CD4-positive, alpha-beta T cell (primary cell): ENCODE results near the gene LIPG. TPM values are rescaled to one million over a fixed set of nuclear protein-coding genes. Genes with fewer than 3 reads are reported as not detected.

Experiments
- ATAC-seq: fragments of 200-7000 bp; cut with Tn5 transposase; one replicate; pipeline ENCODE4 v1.10.0; 2022; ENCODE audit warnings: mild to moderate bottlenecking; ENCODE audit not compliant: poor library complexity
- CTCF ChIA-PET: fragments of 350-600 bp; sonication (Branson Sonifier 250); formaldehyde crosslinking; loops from one replicate; lab custom pipeline; 2021; ENCODE audit warnings: antibody characterized with exemption, inconsistent platforms; lab: Charles Lee
- POLR2A ChIA-PET: fragments of 350-600 bp; sonication (Branson Sonifier 250); formaldehyde crosslinking; loops from one replicate; lab custom pipeline; 2021; ENCODE audit warnings: antibody characterized with exemption, inconsistent platforms; lab: Charles Lee
- DNase-seq, 14 experiments: peaks; one replicate each; pipeline ENCODE4 v3.0.0-alpha.2; 2013 to 2020; ENCODE audit warnings: mixed read lengths in 2 of 14
- H3K27ac ChIP-seq, 2 donors: one replicate each; pipeline versions ENCODE4 v1.5.1 to v1.7.0; 2013; ENCODE audit warnings: low read length in 2 of 2, low read depth in 1 of 2, mild to moderate bottlenecking in 1 of 2
- H3K27me3 ChIP-seq, 2 experiments: 1 replicate in 1 of 2; 2 replicates in 1 of 2; pipeline versions ENCODE4 v1.6.1 to v1.7.0; 2013; ENCODE audit warnings: low read length in 2 of 2, control low read depth in 1 of 2, mild to moderate bottlenecking in 1 of 2, moderate library complexity in 1 of 2; ENCODE audit not compliant: insufficient read depth in 2 of 2, control insufficient read depth in 1 of 2
- H3K36me3 ChIP-seq: one replicate; pipeline ENCODE4 v1.6.1; 2013; ENCODE audit warnings: low read length, control low read depth; ENCODE audit not compliant: insufficient read depth
- H3K4me1 ChIP-seq: one replicate; pipeline ENCODE4 v1.6.1; 2013; ENCODE audit warnings: low read length, control low read depth; ENCODE audit not compliant: insufficient read depth
- H3K4me3 ChIP-seq: one replicate; pipeline ENCODE4 v1.5.1; 2013; ENCODE audit warnings: mild to moderate bottlenecking, low read length, moderate library complexity
- H3K9me3 ChIP-seq, 2 experiments: 1 replicate in 1 of 2; 2 replicates in 1 of 2; pipeline versions ENCODE4 v1.6.1 to v1.7.0; 2013; ENCODE audit warnings: low read length in 2 of 2, mild to moderate bottlenecking in 2 of 2, control low read depth in 1 of 2, moderate library complexity in 1 of 2; ENCODE audit not compliant: control insufficient read depth in 1 of 2, insufficient read depth in 1 of 2
- H3K27ac Mint-ChIP-seq: one replicate; pipeline ENCODE4 v1.8.0; 2020; ENCODE audit warnings: mixed read lengths
- H3K27me3 Mint-ChIP-seq: one replicate; pipeline ENCODE4 v1.8.0; 2021; ENCODE audit warnings: mixed read lengths
- H3K36me3 Mint-ChIP-seq: one replicate; pipeline ENCODE4 v1.8.0; 2021; ENCODE audit warnings: low read depth, mixed read lengths
- H3K4me1 Mint-ChIP-seq: one replicate; pipeline ENCODE4 v1.8.0; 2021; ENCODE audit warnings: low read depth, mixed read lengths
- H3K4me3 Mint-ChIP-seq: one replicate; pipeline ENCODE4 v1.8.0; 2020; ENCODE audit warnings: mild to moderate bottlenecking, mixed read lengths
- H3K9me3 Mint-ChIP-seq: one replicate; pipeline ENCODE4 v1.8.0; 2020; ENCODE audit warnings: mixed read lengths
- intact Hi-C, 2 experiments: fragments of 100-400 bp; cut with DNase I in 1 of 2; cut with micrococcal nuclease in 1 of 2; formaldehyde crosslinking; loops; one replicate each; pipeline versions ENCODE4 v1.15.1 to v1.9.0; 2023 to 2025; cut with DNase I, micrococcal nuclease
- total RNA-seq, 174 experiments: library from RNA in 2 of 174; stranded (reverse) in 2 of 174; gene quantifications; one replicate each; pipeline ENCODE4 v1.2.3 and lab custom pipeline; 2021 to 2026
- TF ChIP-seq, protein P1 (sequence below): fragments of 200-600 bp; IDR thresholded peaks from one replicate; pipeline ENCODE4 v1.8.0; 2022; ENCODE audit warnings: antibody characterized with exemption, mild to moderate bottlenecking

Gene LIPG
- total RNA-seq, 2 experiments from 2014 or later, result not detected

DNA sequence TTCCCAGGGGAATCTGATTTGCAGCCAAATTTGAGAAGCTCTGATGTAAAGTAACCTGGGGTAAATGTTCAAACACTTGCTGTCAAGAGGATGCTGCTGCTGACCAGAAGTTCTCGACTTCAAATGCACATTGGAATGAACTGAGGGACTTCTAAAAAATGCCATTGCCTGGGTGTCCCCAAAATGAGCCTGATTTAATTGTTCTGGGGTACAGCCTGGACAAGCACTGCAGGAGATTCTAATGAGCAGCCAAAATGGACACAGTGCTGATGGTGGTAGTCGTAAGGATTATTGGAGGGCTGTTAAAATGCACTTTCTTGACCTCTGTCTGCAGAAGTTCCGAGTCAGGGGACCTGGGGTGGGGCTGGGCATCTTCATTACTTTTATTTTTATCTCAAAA is 49.5 kb downstream of the LIPG start:
- ChIA-PET CTCF (no interaction called here), POLR2A (no interaction called here)
- Mint-ChIP-seq H3K36me3 (no peaks in the 10 kb centered on the region), H3K27ac (no peak overlapping the region), H3K4me3 (no peak overlapping the region), H3K9me3 (peaks cover 2% of the 10 kb centered on the region), H3K4me1 (no peaks in the 10 kb centered on the region), H3K27me3 (no peaks in the 10 kb centered on the region)
- H3K9me3 ChIP-seq, result no peaks in the 10 kb centered on the region
- TF ChIP-seq, protein P1, sequence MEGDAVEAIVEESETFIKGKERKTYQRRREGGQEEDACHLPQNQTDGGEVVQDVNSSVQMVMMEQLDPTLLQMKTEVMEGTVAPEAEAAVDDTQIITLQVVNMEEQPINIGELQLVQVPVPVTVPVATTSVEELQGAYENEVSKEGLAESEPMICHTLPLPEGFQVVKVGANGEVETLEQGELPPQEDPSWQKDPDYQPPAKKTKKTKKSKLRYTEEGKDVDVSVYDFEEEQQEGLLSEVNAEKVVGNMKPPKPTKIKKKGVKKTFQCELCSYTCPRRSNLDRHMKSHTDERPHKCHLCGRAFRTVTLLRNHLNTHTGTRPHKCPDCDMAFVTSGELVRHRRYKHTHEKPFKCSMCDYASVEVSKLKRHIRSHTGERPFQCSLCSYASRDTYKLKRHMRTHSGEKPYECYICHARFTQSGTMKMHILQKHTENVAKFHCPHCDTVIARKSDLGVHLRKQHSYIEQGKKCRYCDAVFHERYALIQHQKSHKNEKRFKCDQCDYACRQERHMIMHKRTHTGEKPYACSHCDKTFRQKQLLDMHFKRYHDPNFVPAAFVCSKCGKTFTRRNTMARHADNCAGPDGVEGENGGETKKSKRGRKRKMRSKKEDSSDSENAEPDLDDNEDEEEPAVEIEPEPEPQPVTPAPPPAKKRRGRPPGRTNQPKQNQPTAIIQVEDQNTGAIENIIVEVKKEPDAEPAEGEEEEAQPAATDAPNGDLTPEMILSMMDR, result no peak
- no peak for DNase-seq
- H3K27me3 ChIP-seq, result no peaks in the 10 kb centered on the region
- H3K4me3 ChIP-seq, result no peak overlapping the region
- ATAC-seq, result no peak
- no peaks in the 10 kb centered on the region for H3K36me3 ChIP-seq
- H3K4me1 ChIP-seq, result no peaks in the 10 kb centered on the region
- intact Hi-C loops, result no loop called here
- no peak overlapping the region for H3K27ac ChIP-seq

GRCh38 chr18:49612515-49613033 is 50.7 kb downstream of the LIPG start:
- no peak overlapping the region for H3K4me3 Mint-ChIP-seq
- Histone ChIP-seq H3K4me3 (no peak overlapping the region), H3K27ac (no peak overlapping the region), H3K36me3 (no peaks in the 10 kb centered on the region), H3K9me3 (no peaks in the 10 kb centered on the region), H3K4me1 (no peaks in the 10 kb centered on the region), H3K27me3 (no peaks in the 10 kb centered on the region)
- no peaks in the 10 kb centered on the region for H3K9me3 Mint-ChIP-seq
- DNase-seq (no peak), ATAC-seq (no peak)
- no peaks in the 10 kb centered on the region for H3K27me3 Mint-ChIP-seq
- ChIA-PET POLR2A (no interaction called here), CTCF (no interaction called here)
- TF ChIP-seq, protein P1, result no peak
- no peak overlapping the region for H3K27ac Mint-ChIP-seq
- intact Hi-C loops, result no loop called here
- no peaks in the 10 kb centered on the region for H3K4me1 Mint-ChIP-seq
- H3K36me3 Mint-ChIP-seq, result no peaks in the 10 kb centered on the region

GRCh38 chr18:49613141-49613640 is 51.3 kb downstream of the LIPG start:
- ATAC-seq, result no peak
- H3K4me3 ChIP-seq, result no peak overlapping the region
- no peaks in the 10 kb centered on the region for H3K4me1 Mint-ChIP-seq
- no peaks in the 10 kb centered on the region for H3K9me3 ChIP-seq
- POLR2A ChIA-PET, result no interaction called here
- TF ChIP-seq, protein P1, result no peak
- H3K4me1 ChIP-seq, result no peaks in the 10 kb centered on the region
- no peak for DNase-seq
- H3K27me3 ChIP-seq, result no peaks in the 10 kb centered on the region
- H3K36me3 ChIP-seq, result no peaks in the 10 kb centered on the region
- H3K27ac Mint-ChIP-seq, result no peak overlapping the region
- no peaks in the 10 kb centered on the region for H3K36me3 Mint-ChIP-seq
- intact Hi-C loops, result no loop called here
- no peaks in the 10 kb centered on the region for H3K27me3 Mint-ChIP-seq
- CTCF ChIA-PET, result no interaction called here
- no peak overlapping the region for H3K27ac ChIP-seq
- H3K4me3 Mint-ChIP-seq, result no peak overlapping the region
- no peaks in the 10 kb centered on the region for H3K9me3 Mint-ChIP-seq
